Naive thymus-derived CD8-positive, alpha-beta T cell (primary cell): Measurements from ENCODE around the gene PJVK. TPM values are rescaled to one million over a fixed set of nuclear protein-coding genes. Genes with fewer than 3 reads are reported as not detected.
"Not testable (repeated sequence)": the region's sequence is repeated elsewhere in the genome, so short reads cannot be mapped to it uniquely, and the experiment has no call there.

ENCODE experiments used
- ATAC-seq, 2 donors: fragments of 150-1000 bp; cut with Tn5 transposase in 1 of 2; sonication (Bioruptor Pico), chemical (Tn5 transposase) in 1 of 2; 1 replicate in 1 of 2; 2 replicates in 1 of 2; pipeline ENCODE4 v1.10.0; 2021; ENCODE audit warnings: mild to moderate bottlenecking in 2 of 2, moderate library complexity in 2 of 2
- POLR2A ChIA-PET: fragments of 350-600 bp; sonication (Branson Sonifier 250); formaldehyde crosslinking; loops from one replicate; lab custom pipeline; 2021; ENCODE audit warnings: antibody characterized with exemption; lab: Charles Lee
- DNase-seq, 10 donors: peaks; one replicate each; pipeline versions ENCODE4 v3.0.0 to v3.0.0-alpha.2; 2020 to 2022
- H3K27ac Mint-ChIP-seq, 10 donors: one replicate each; pipeline ENCODE4 v1.8.0; 2020 to 2022; ENCODE audit warnings: mild to moderate bottlenecking in 10 of 10, mixed read lengths in 10 of 10, moderate library complexity in 4 of 10, inconsistent platforms in 1 of 10
- H3K27me3 Mint-ChIP-seq, 5 donors: one replicate each; pipeline ENCODE4 v1.8.0; 2021 to 2022; ENCODE audit warnings: mixed read lengths in 5 of 5
- H3K36me3 Mint-ChIP-seq, 3 donors: one replicate each; pipeline ENCODE4 v1.8.0; 2020 to 2022; ENCODE audit warnings: mixed read lengths in 3 of 3, mild to moderate bottlenecking in 2 of 3, inconsistent platforms in 1 of 3
- H3K4me1 Mint-ChIP-seq, 4 donors: one replicate each; pipeline ENCODE4 v1.8.0; 2021 to 2022; ENCODE audit warnings: mixed read lengths in 4 of 4
- H3K4me3 Mint-ChIP-seq, 10 donors: one replicate each; pipeline ENCODE4 v1.8.0; 2020 to 2022; ENCODE audit warnings: mild to moderate bottlenecking in 10 of 10, mixed read lengths in 10 of 10, moderate library complexity in 6 of 10, inconsistent platforms in 1 of 10
- H3K9me3 Mint-ChIP-seq, 9 donors: one replicate each; pipeline ENCODE4 v1.8.0; 2020 to 2022; ENCODE audit warnings: mixed read lengths in 9 of 9, mild to moderate bottlenecking in 3 of 9, inconsistent platforms in 1 of 9, moderate library complexity in 1 of 9
- polyA plus RNA-seq, 3 donors: library from polyadenylated mRNA; unstranded; fragments of 300-500 nt; fragmentation: Illumina TruSeq; gene quantifications; one replicate each; pipeline ENCODE4 v1.2.3, GENCODE V29; 2021
- total RNA-seq, 8 experiments: library from RNA in 2 of 8; stranded (reverse) in 2 of 8; gene quantifications; one replicate each; pipeline ENCODE4 v1.2.3 and lab custom pipeline; 2021 to 2026

PJVK gene
- total and polyA plus RNA-seq, 5 experiments from 2014 or later: 0.38 to 4.5 (median 1.6) TPM

GRCh38 chr2:178417916-178418315 lies 33.3 kb upstream of the PJVK start:
- peaks cover 0 to 4% (median 0%) of the 10 kb centered on the region in 9 donors for H3K9me3 Mint-ChIP-seq
- no peak for ATAC-seq
- no peak overlapping the region for H3K4me3 Mint-ChIP-seq
- peaks cover 20 to 30% (median 28%) of the 10 kb centered on the region in 4 donors for H3K4me1 Mint-ChIP-seq
- POLR2A ChIA-PET: interaction anchor here (0.8 kb wide), 1 partner anchor 33 kb away, joined by 4 read pairs; the partner anchor contains the start of genes PJVK and PRKRA
- no peaks in the 10 kb centered on the region for H3K27me3 Mint-ChIP-seq
- H3K36me3 Mint-ChIP-seq: peaks cover 0 to 20% (median 0%) of the 10 kb centered on the region in 3 donors
- no peak overlapping the region for H3K27ac Mint-ChIP-seq
- no peak for DNase-seq

- Mint-ChIP-seq H3K4me3 (no peak overlapping the region), H3K27me3 (no peaks in the 10 kb centered on the region), H3K36me3 (peaks cover 0 to 25% (median 0%) of the 10 kb centered on the region in 3 donors), H3K27ac (no peak overlapping the region), H3K9me3 (peaks cover 0 to 4% (median 0%) of the 10 kb centered on the region in 9 donors), H3K4me1 (peaks cover 17 to 26% (median 23%) of the 10 kb centered on the region in 4 donors)
- DNase-seq: no peak
- ATAC-seq: no peak
- POLR2A ChIA-PET: interaction anchor here (0.8 kb wide), 1 partner anchor 33 kb away, joined by 4 read pairs; the partner anchor contains the start of genes PJVK and PRKRA
Observed at GRCh38 chr2:178418426-178418825, 32.8 kb upstream of the PJVK start.

GRCh38 chr2:178419123-178419522 lies 32.1 kb upstream of the PJVK start:
- DNase-seq (no peak), ATAC-seq (no peak)
- POLR2A ChIA-PET: interaction anchor here (1.0 kb wide), 1 partner anchor 29 kb away, joined by 3 read pairs; no protein-coding TSS in a partner anchor
- Mint-ChIP-seq H3K4me1 (peaks cover 13 to 25% (median 18%) of the 10 kb centered on the region in 4 donors), H3K9me3 (peaks cover 0 to 7% (median 1%) of the 10 kb centered on the region in 9 donors), H3K4me3 (no peak overlapping the region), H3K27ac (no peak overlapping the region), H3K36me3 (peaks cover 0 to 32% (median 1%) of the 10 kb centered on the region in 3 donors), H3K27me3 (no peaks in the 10 kb centered on the region)

- H3K36me3 Mint-ChIP-seq: peaks cover 7 to 45% (median 16%) of the 10 kb centered on the region in 3 donors
- no peaks in the 10 kb centered on the region for H3K27me3 Mint-ChIP-seq
- POLR2A ChIA-PET: no interaction called here
- H3K27ac Mint-ChIP-seq: peak overlapping the region in 1 of 10 donors; percentile 54
- ATAC-seq (no peak), DNase-seq (no peak)
- peaks cover 2 to 21% (median 9%) of the 10 kb centered on the region in 9 donors for H3K9me3 Mint-ChIP-seq
- H3K4me3 Mint-ChIP-seq: no peak overlapping the region
- peaks cover 2 to 18% (median 12%) of the 10 kb centered on the region in 4 donors for H3K4me1 Mint-ChIP-seq
Observed at GRCh38 chr2:178420463-178420999, 30.6 kb upstream of the PJVK start.

- Mint-ChIP-seq H3K27ac (no peak overlapping the region), H3K27me3 (no peaks in the 10 kb centered on the region), H3K36me3 (peaks cover 21 to 57% (median 31%) of the 10 kb centered on the region in 3 donors), H3K9me3 (peaks cover 2 to 30% (median 14%) of the 10 kb centered on the region in 9 donors), H3K4me3 (no peak overlapping the region), H3K4me1 (peaks cover 0 to 8% (median 7%) of the 10 kb centered on the region in 4 donors)
- DNase-seq (no peak), ATAC-seq (no peak)
- POLR2A ChIA-PET: no interaction called here
Observed at GRCh38 chr2:178422097-178422496, 29.1 kb upstream of the PJVK start.

- not testable (repeated sequence) for H3K4me3 Mint-ChIP-seq, H3K27me3 Mint-ChIP-seq, H3K4me1 Mint-ChIP-seq, H3K27ac Mint-ChIP-seq, ATAC-seq, DNase-seq
- Mint-ChIP-seq H3K36me3 (peaks cover 32 to 68% (median 32%) of the 10 kb centered on the region in 3 donors), H3K9me3 (peaks cover 2 to 30% (median 14%) of the 10 kb centered on the region in 9 donors)
- POLR2A ChIA-PET: interaction anchor here (1.6 kb wide), 1 partner anchor 9 kb away, joined by 4 read pairs; no protein-coding TSS in a partner anchor
Observed at GRCh38 chr2:178423746-178424145, 27.4 kb upstream of the PJVK start.

GRCh38 chr2:178425255-178425827 lies 25.8 kb upstream of the PJVK start:
- peaks cover 2 to 30% (median 14%) of the 10 kb centered on the region in 9 donors for H3K9me3 Mint-ChIP-seq

GRCh38 chr2:178426388-178426787 lies 24.8 kb upstream of the PJVK start:
- ATAC-seq: no peak
- Mint-ChIP-seq H3K27me3 (no peaks in the 10 kb centered on the region), H3K27ac (no peak overlapping the region), H3K4me1 (peaks cover 0 to 6% (median 2%) of the 10 kb centered on the region in 4 donors), H3K9me3 (peaks cover 2 to 30% (median 14%) of the 10 kb centered on the region in 9 donors), H3K36me3 (peaks cover 39 to 66% (median 57%) of the 10 kb centered on the region in 3 donors), H3K4me3 (no peak overlapping the region)
- no peak for DNase-seq
- POLR2A ChIA-PET: no interaction called here

More at GRCh38 chr2:178425255-178425827, 25.8 kb upstream of the PJVK start:
- Mint-ChIP-seq H3K27me3 (no peaks in the 10 kb centered on the region), H3K4me1 (peaks cover 0 to 6% (median 4%) of the 10 kb centered on the region in 4 donors), H3K4me3 (no peak overlapping the region), H3K27ac (no peak overlapping the region), H3K36me3 (peaks cover 34 to 67% (median 46%) of the 10 kb centered on the region in 3 donors)
- DNase-seq (no peak), ATAC-seq (no peak)
- POLR2A ChIA-PET: interaction anchor here (0.7 kb wide), 1 partner anchor 70 kb away, joined by 3 read pairs; no protein-coding TSS in a partner anchor

- no peak overlapping the region for H3K27ac Mint-ChIP-seq
- H3K4me1 Mint-ChIP-seq: peaks cover 0 to 6% (median 2%) of the 10 kb centered on the region in 4 donors
- H3K4me3 Mint-ChIP-seq: no peak overlapping the region
- peaks cover 2 to 30% (median 14%) of the 10 kb centered on the region in 9 donors for H3K9me3 Mint-ChIP-seq
- H3K36me3 Mint-ChIP-seq: peaks cover 39 to 67% (median 61%) of the 10 kb centered on the region in 3 donors
- H3K27me3 Mint-ChIP-seq: no peaks in the 10 kb centered on the region
- DNase-seq (no peak), ATAC-seq (no peak)
- POLR2A ChIA-PET: interaction anchor here (2.0 kb wide), 1 partner anchor 23 kb away, joined by 8 read pairs; the partner anchor contains the start of genes PJVK and PRKRA
Observed at GRCh38 chr2:178427458-178427857, 23.7 kb upstream of the PJVK start.

GRCh38 chr2:178428396-178428806 lies 22.8 kb upstream of the PJVK start:
- no peaks in the 10 kb centered on the region for H3K27me3 Mint-ChIP-seq
- no peak for ATAC-seq

GRCh38 chr2:178429336-178429735 lies 21.8 kb upstream of the PJVK start:
- POLR2A ChIA-PET: interaction anchor here (2.0 kb wide), 1 partner anchor 21 kb away, joined by 8 read pairs; the partner anchor contains the start of genes PJVK and PRKRA
- Mint-ChIP-seq H3K36me3 (peaks cover 39 to 84% (median 50%) of the 10 kb centered on the region in 3 donors), H3K27ac (peak overlapping the region in 5 of 10 donors; percentile 28 to 76 (median 50)), H3K4me3 (no peak overlapping the region), H3K4me1 (peaks cover 0 to 4% (median 2%) of the 10 kb centered on the region in 4 donors), H3K27me3 (no peaks in the 10 kb centered on the region), H3K9me3 (peaks cover 2 to 21% (median 13%) of the 10 kb centered on the region in 9 donors)
- ATAC-seq (no peak), DNase-seq (no peak)

More at GRCh38 chr2:178428396-178428806, 22.8 kb upstream of the PJVK start:
- peaks cover 2 to 30% (median 14%) of the 10 kb centered on the region in 9 donors for H3K9me3 Mint-ChIP-seq
- H3K27ac Mint-ChIP-seq: peak overlapping the region in 4 of 10 donors; percentile 7 to 76 (median 30)
- POLR2A ChIA-PET: interaction anchor here (2.0 kb wide), 1 partner anchor 22 kb away, joined by 8 read pairs; the partner anchor contains the start of genes PJVK and PRKRA
- H3K4me1 Mint-ChIP-seq: peaks cover 0 to 6% (median 2%) of the 10 kb centered on the region in 4 donors
- no peak overlapping the region for H3K4me3 Mint-ChIP-seq
- peaks cover 43 to 76% (median 55%) of the 10 kb centered on the region in 3 donors for H3K36me3 Mint-ChIP-seq
- no peak for DNase-seq

- H3K9me3 Mint-ChIP-seq: no peaks in the 10 kb centered on the region
- peak overlapping the region in 2 of 10 donors; percentile 62 to 83 for H3K27ac Mint-ChIP-seq
- H3K4me3 Mint-ChIP-seq: no peak overlapping the region
- H3K4me1 Mint-ChIP-seq: peaks cover 0 to 6% (median 2%) of the 10 kb centered on the region in 4 donors
- H3K36me3 Mint-ChIP-seq: peaks cover 4 to 93% (median 13%) of the 10 kb centered on the region in 3 donors
- no peaks in the 10 kb centered on the region for H3K27me3 Mint-ChIP-seq
- DNase-seq (no peak), ATAC-seq (no peak)
- POLR2A ChIA-PET: interaction anchor here (1.2 kb wide), 1 partner anchor 14 kb away, joined by 3 read pairs; the partner anchor contains the start of genes PJVK and PRKRA
Observed at GRCh38 chr2:178436662-178437061, 14.5 kb upstream of the PJVK start.
